ENCODE data around the gene CTSD.

CTSD gene

GRCh38 chr11:1727096-1727690 is 36.5 kb downstream of the CTSD start:
- DNase-seq: no peak

GRCh38 chr11:1719781-1720180 is 43.9 kb downstream of the CTSD start:
- DNase-seq: no peak

- DNase-seq: no peak
Observed at GRCh38 chr11:1718326-1718725, 45.4 kb downstream of the CTSD start.

GRCh38 chr11:1717745-1718144 is 46.0 kb downstream of the CTSD start:
- no peak for DNase-seq

GRCh38 chr11:1714908-1715885 is 48.5 kb downstream of the CTSD start:
- DNase-seq: no peak

GRCh38 chr11:1708716-1709115 is 55.0 kb downstream of the CTSD start:
- no peak for DNase-seq

- no peak for DNase-seq
Observed at GRCh38 chr11:1707751-1708150, 56.0 kb downstream of the CTSD start.

- no peak for DNase-seq
Observed at GRCh38 chr11:1706634-1707400, 56.9 kb downstream of the CTSD start.

- no peak for DNase-seq
Observed at GRCh38 chr11:1705126-1706052, 58.3 kb downstream of the CTSD start.

- DNase-seq: no peak
Observed at GRCh38 chr11:1703146-1703545, 60.6 kb downstream of the CTSD start.

Measured in stimulated activated CD4-positive, alpha-beta T cell treated with anti-CD3 and anti-CD28 coated beads, Interleukin-4, amount 100 ng/mL, for 1 hour (primary cell).